ENCODE data around the gene PEAK3.
"Not testable (repeated sequence)": the region's sequence is repeated elsewhere in the genome, so short reads cannot be mapped to it uniquely, and the experiment has no call there.

PEAK3 gene

GRCh38 chr19:2288818-2289713, 7.1 kb upstream of the PEAK3 start:
- no peak for FAIRE-seq
- no peak for TF ChIP-seq POLR2A (IDR thresholded peaks at IDR 0.05; ENCODE audit: low read depth, low read length)

GRCh38 chr19:2288338-2288817, 6.4 kb upstream of the PEAK3 start:
- FAIRE-seq (no peak), DNase-seq (ENCODE audit: insufficient read length, low spot score) (no peak)
- TF ChIP-seq POLR2A (IDR thresholded peaks at IDR 0.05; ENCODE audit: low read depth, low read length): no peak

More at GRCh38 chr19:2288818-2289713, 7.1 kb upstream of the PEAK3 start:
- no peak for DNase-seq (ENCODE audit: insufficient read length, low spot score)

- TF ChIP-seq POLR2A (IDR thresholded peaks at IDR 0.05; ENCODE audit: low read depth, low read length): no peak
- FAIRE-seq: no peak
- no peak for DNase-seq (ENCODE audit: insufficient read length, low spot score)
Observed at GRCh38 chr19:2287585-2288337, 5.8 kb upstream of the PEAK3 start.

GRCh38 chr19:2286402-2287140, 4.6 kb upstream of the PEAK3 start:
- no peak for TF ChIP-seq POLR2A (IDR thresholded peaks at IDR 0.05; ENCODE audit: low read depth, low read length)
- no peak for FAIRE-seq
- DNase-seq (ENCODE audit: insufficient read length, low spot score): no peak

GRCh38 chr19:2283835-2284507, 2.0 kb upstream of the PEAK3 start:
- TF ChIP-seq POLR2A (IDR thresholded peaks at IDR 0.05; ENCODE audit: low read depth, low read length): no peak
- FAIRE-seq: no peak
- DNase-seq (ENCODE audit: insufficient read length, low spot score): no peak

- FAIRE-seq (no peak), DNase-seq (ENCODE audit: insufficient read length, low spot score) (no peak)
- no peak for TF ChIP-seq POLR2A (IDR thresholded peaks at IDR 0.05; ENCODE audit: low read depth, low read length)
Observed at GRCh38 chr19:2282862-2283237, 875 bp upstream of the PEAK3 start.

GRCh38 chr19:2281265-2282061, 512 bp downstream of the PEAK3 start:
- DNase-seq (ENCODE audit: insufficient read length, low spot score); FAIRE-seq: not testable (repeated sequence)

GRCh38 chr19:2280633-2281264, 1.2 kb downstream of the PEAK3 start:
- FAIRE-seq: no peak
- no peak for DNase-seq (ENCODE audit: insufficient read length, low spot score)
- no peak for TF ChIP-seq POLR2A (IDR thresholded peaks at IDR 0.05; ENCODE audit: low read depth, low read length)

GRCh38 chr19:2278459-2279158, 3.4 kb downstream of the PEAK3 start:
- DNase-seq (ENCODE audit: insufficient read length, low spot score) (no peak), FAIRE-seq (no peak)
- no peak for TF ChIP-seq POLR2A (IDR thresholded peaks at IDR 0.05; ENCODE audit: low read depth, low read length)

GRCh38 chr19:2277138-2277537, 4.8 kb downstream of the PEAK3 start:
- TF ChIP-seq POLR2A (IDR thresholded peaks at IDR 0.05; ENCODE audit: low read depth, low read length): no peak
- DNase-seq (ENCODE audit: insufficient read length, low spot score) (no peak), FAIRE-seq (no peak)

GRCh38 chr19:2276429-2276986, 5.5 kb downstream of the PEAK3 start:
- FAIRE-seq: no peak
- no peak for TF ChIP-seq POLR2A (IDR thresholded peaks at IDR 0.05; ENCODE audit: low read depth, low read length)
- DNase-seq (ENCODE audit: insufficient read length, low spot score): no peak

All from H54 (cell line).